ENCODE results near the gene BUD13.

- TF ChIP-seq CTCF (IDR thresholded peaks at IDR 0.05 in 4 of 5, conservative IDR thresholded peaks at IDR 0.05 in 1 of 5) (no peak), POLR2A (IDR thresholded peaks at IDR 0.05) (no peak)
These were observed 35.7 kb upstream of the BUD13 start for GRCh38 chr11:116808262-116809175.

Data from gastrocnemius medialis (tissue), 4 donors.